Psoas muscle (tissue), 8 donors: ENCODE data around the gene ARL8A. TPM values are rescaled to one million over a fixed set of nuclear protein-coding genes. Genes with fewer than 3 reads are reported as not detected.

Experiments
- ATAC-seq, 4 donors: fragments of 200-7000 bp; cut with Tn5 transposase; one replicate each; pipeline ENCODE4 v1.9.1; 2020; ENCODE audit warnings: moderate library complexity in 3 of 4, mild to moderate bottlenecking in 2 of 4
- DNase-seq, 2 donors: peaks; one replicate each; pipeline ENCODE4 v3.0.0-alpha.2; 2020
- H3K27ac ChIP-seq: fragments of 200-600 bp; one replicate; pipeline ENCODE4 v1.8.0; 2022
- H3K27me3 ChIP-seq, 3 donors: fragments of 200-600 bp in 1 of 3; one replicate each; pipeline versions ENCODE4 v1.6.1 to v1.8.0; 2013 to 2022; ENCODE audit warnings: low read length in 2 of 3, mild to moderate bottlenecking in 2 of 3, moderate library complexity in 1 of 3; ENCODE audit not compliant: insufficient read depth in 3 of 3
- H3K36me3 ChIP-seq, 2 donors: fragments of 200-600 bp in 1 of 2; one replicate each; pipeline versions ENCODE4 v1.6.1 to v1.8.0; 2013 to 2022; ENCODE audit warnings: low read depth in 1 of 2, mild to moderate bottlenecking in 1 of 2, moderate library complexity in 1 of 2; ENCODE audit not compliant: insufficient read depth in 1 of 2
- H3K4me1 ChIP-seq: fragments of 200-600 bp; one replicate; pipeline ENCODE4 v1.8.0; 2022
- H3K4me3 ChIP-seq: fragments of 200-600 bp; one replicate; pipeline ENCODE4 v1.8.0; 2022; ENCODE audit warnings: mild to moderate bottlenecking
- H3K9me3 ChIP-seq: fragments of 200-600 bp; one replicate; pipeline ENCODE4 v1.8.0; 2022
- CTCF ChIP-seq: fragments of 200-600 bp; IDR thresholded peaks from one replicate; pipeline ENCODE4 v1.8.0; 2022; ENCODE audit warnings: antibody characterized with exemption
- WGBS, 3 donors: extraction: QIAGEN DNeasy Blood & Tissue Kit; methylation state at CpG; one replicate each; pipeline versions ENCODE4 v1.1.6 to v1.1.7; 2013; 5-methylcytosine and 5-hydroxymethylcytosine counted together
- intact Hi-C, 2 donors: fragments of 100-400 bp; cut with DNase I; formaldehyde crosslinking; loops; one replicate each; pipeline versions ENCODE4 v1.11.0 to v1.14.2; 2022
- polyA plus RNA-seq, 3 donors: library from polyadenylated mRNA; stranded (reverse); fragments of 200-250 nt; gene quantifications; one replicate each; pipeline ENCODE4 v1.2.3, GENCODE V29; 2013
- total RNA-seq, 4 donors: library from RNA; stranded (reverse); fragmentation: NEBNext Ultra II Directional in 2 of 4; extraction: Animal tissue kit (Norgen Biotek cat#: 25700) in 2 of 4; gene quantifications; one replicate each; pipeline versions ENCODE4 v1.2.1 to v1.2.4, GENCODE V29; 2021 to 2023
- donor health status: healthy with polysubstance abuse.
- donor health status: DM: no; HTN: no; CAD: no; lungs with moderate emphysema.
- donor health status: Bipolar disorder and iron deficiency.
- donor health status: healthy.
- donor health status: DM: yes; HTN: yes; CAD: no.
- donor health status: DM: no; HTN: no; CAD: no.
- donor health status: DM: no; HTN: no; CAD: no.
- donor health status: DM: yes; HTN: yes; CAD: no.

Gene ARL8A
- total and polyA plus RNA-seq, 7 donors = 26.6 to 70.6 (median 53.1) TPM

- Histone ChIP-seq H3K4me3 (no peak overlapping the region), H3K27me3 (peaks cover 0 to under 1% (median 0%) of the 10 kb centered on the region in 3 donors), H3K27ac (no peak overlapping the region), H3K36me3 (no peaks in the 10 kb centered on the region), H3K4me1 (no peaks in the 10 kb centered on the region), H3K9me3 (no peaks in the 10 kb centered on the region)
- no peak for TF ChIP-seq CTCF
- intact Hi-C loops = no loop called here
- ATAC-seq (no peak), DNase-seq (no peak)
- 92 to 95% (median 92%) methylated on average over 6 of the region's 6 CpGs for WGBS, 3 donors
Measured at GRCh38 chr1:202093858-202094257, 50.7 kb downstream of the ARL8A start.

- intact Hi-C loops = no loop called here
- Histone ChIP-seq H3K4me3 (no peak overlapping the region), H3K36me3 (no peaks in the 10 kb centered on the region), H3K4me1 (no peaks in the 10 kb centered on the region), H3K27me3 (no peaks in the 10 kb centered on the region), H3K27ac (no peak overlapping the region), H3K9me3 (no peaks in the 10 kb centered on the region)
- no peak for ATAC-seq
- WGBS, 3 donors = 94 to 97% (median 95%) methylated on average over 3 of the region's 3 CpGs
- TF ChIP-seq CTCF = no peak
- DNase-seq = no peak
Measured at GRCh38 chr1:202090994-202091393, 53.5 kb downstream of the ARL8A start.

GRCh38 chr1:202088206-202088605 lies 56.3 kb downstream of the ARL8A start:
- Histone ChIP-seq H3K4me3 (no peak overlapping the region), H3K4me1 (no peaks in the 10 kb centered on the region), H3K27me3 (no peaks in the 10 kb centered on the region), H3K36me3 (no peaks in the 10 kb centered on the region), H3K9me3 (no peaks in the 10 kb centered on the region), H3K27ac (no peak overlapping the region)
- ATAC-seq (no peak), DNase-seq (no peak)
- 54 to 63% (median 60%) methylated on average over 3 of the region's 3 CpGs for WGBS, 3 donors
- intact Hi-C loops = no loop called here
- TF ChIP-seq CTCF = no peak

GRCh38 chr1:202086579-202087350 lies 57.8 kb downstream of the ARL8A start:
- no peaks in the 10 kb centered on the region for H3K36me3 ChIP-seq
- no peak for DNase-seq

More at GRCh38 chr1:202086579-202087350, 57.8 kb downstream of the ARL8A start:
- H3K9me3 ChIP-seq = no peaks in the 10 kb centered on the region
- no peak overlapping the region for H3K4me3 ChIP-seq
- ATAC-seq = no peak
- no peaks in the 10 kb centered on the region for H3K27me3 ChIP-seq
- WGBS, 3 donors = 50 to 55% (median 52%) methylated on average over 7 of the region's 7 CpGs
- H3K27ac ChIP-seq = no peak overlapping the region
- intact Hi-C loops = no loop called here
- no peaks in the 10 kb centered on the region for H3K4me1 ChIP-seq
- no peak for TF ChIP-seq CTCF
